Measurements from ENCODE around the gene ZBTB7C.

Gene ZBTB7C

DNA sequence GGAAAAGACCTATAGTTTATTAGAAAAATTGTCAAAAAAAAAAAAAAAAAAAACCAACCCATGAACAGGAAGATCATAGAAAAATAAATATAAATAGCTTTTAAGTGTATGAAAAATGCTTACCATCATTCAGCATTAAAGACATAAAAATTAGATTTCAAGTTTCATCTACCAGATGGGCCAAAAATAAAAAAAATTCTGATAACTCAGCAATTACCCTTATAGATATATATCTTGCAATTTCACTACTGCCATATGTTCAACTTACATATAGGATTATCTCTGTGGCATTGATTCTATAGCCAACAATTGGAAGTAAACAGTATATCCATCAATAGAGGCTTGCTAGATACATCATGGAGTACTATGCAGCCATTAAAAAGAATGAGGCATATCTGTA is 352.2 kb downstream of the ZBTB7C start:
- no peak for DNase-seq (ENCODE audit: low read depth)
- no peak overlapping the region for H3K4me3 ChIP-seq (ENCODE audit: low read depth, low read length)
- TF ChIP-seq CTCF (IDR thresholded peaks at IDR 0.05; ENCODE audit: low read depth, low read length, missing control alignments), result no peak

- DNase-seq (ENCODE audit: low read depth), result no peak
- no peak for TF ChIP-seq CTCF (IDR thresholded peaks at IDR 0.05; ENCODE audit: low read depth, low read length, missing control alignments)
- no peak overlapping the region for H3K4me3 ChIP-seq (ENCODE audit: low read depth, low read length)
These were observed 353.8 kb downstream of the ZBTB7C start for GRCh38 chr18:48055351-48055750.

DNA sequence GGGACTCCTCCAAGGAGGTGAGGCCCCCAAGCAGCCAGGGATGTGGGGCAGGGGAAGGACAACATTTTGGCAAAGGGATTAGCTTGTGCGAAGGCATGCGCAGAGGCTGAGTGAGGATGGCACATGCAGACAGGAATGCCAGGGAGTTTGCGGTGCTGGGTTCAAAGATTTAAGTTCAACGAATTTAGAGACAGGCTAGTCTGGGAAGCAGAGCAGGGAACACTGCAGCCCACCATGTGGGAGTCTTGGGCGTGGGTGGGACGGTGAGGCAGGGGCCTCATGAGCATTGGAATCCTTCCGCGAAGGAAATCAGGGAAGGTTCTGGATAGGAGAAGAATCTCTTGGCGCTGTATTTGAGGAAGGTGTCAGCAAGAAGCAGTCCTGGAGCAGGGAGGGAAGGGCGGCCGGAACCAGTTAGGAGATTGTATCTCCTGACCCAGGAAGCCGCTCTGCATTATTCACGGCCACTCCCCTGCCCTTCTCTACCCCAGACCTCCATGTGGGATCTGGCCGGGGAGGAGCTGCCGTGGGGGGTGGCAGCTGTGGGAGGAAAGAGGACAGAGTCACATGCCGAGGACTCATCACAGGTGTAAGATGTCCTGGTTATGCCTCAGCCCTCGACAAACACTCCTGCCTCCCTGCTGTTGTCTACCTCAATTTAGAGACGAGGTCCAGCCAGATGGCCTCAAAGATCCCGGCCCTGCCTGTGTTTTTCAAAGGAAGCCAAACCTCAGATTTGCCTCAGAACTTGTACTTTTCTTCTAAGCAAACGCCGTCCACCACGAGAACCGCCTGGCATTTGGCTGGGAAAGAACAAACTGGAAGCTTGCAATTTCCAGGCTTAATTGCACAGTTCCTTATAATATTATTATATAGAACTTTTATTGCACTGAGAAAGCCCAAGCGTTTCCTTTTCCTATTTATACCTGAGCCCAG is 355.0 kb downstream of the ZBTB7C start:
- TF ChIP-seq CTCF (IDR thresholded peaks at IDR 0.05; ENCODE audit: low read depth, low read length, missing control alignments), result no peak
- DNase-seq (ENCODE audit: low read depth), result no peak

DNA sequence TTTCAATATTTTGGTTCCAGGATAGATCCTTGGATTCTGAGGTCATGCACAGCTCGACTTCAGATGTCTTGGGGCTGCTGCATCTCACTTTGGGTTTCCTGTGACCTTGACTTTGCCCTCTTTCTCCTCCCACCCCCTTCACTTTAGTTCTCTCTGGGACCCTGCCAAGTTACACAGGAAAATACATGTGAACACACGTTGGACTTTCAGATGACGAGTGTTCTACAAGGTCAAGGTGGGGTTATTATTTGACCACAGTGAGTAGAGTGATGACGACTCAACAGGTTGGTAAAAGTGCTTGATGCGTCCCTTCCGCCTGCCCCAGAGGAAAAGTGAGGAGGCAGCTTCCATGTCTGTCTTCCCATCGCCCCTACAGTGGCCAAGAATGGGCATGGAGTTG is 356.3 kb downstream of the ZBTB7C start:
- no peak for DNase-seq (ENCODE audit: low read depth)
- TF ChIP-seq CTCF (IDR thresholded peaks at IDR 0.05; ENCODE audit: low read depth, low read length, missing control alignments), result no peak
- no peak overlapping the region for H3K4me3 ChIP-seq (ENCODE audit: low read depth, low read length)

More for the DNA sequence above, 355.0 kb downstream of the ZBTB7C start:
- no peak overlapping the region for H3K4me3 ChIP-seq (ENCODE audit: low read depth, low read length)

DNA sequence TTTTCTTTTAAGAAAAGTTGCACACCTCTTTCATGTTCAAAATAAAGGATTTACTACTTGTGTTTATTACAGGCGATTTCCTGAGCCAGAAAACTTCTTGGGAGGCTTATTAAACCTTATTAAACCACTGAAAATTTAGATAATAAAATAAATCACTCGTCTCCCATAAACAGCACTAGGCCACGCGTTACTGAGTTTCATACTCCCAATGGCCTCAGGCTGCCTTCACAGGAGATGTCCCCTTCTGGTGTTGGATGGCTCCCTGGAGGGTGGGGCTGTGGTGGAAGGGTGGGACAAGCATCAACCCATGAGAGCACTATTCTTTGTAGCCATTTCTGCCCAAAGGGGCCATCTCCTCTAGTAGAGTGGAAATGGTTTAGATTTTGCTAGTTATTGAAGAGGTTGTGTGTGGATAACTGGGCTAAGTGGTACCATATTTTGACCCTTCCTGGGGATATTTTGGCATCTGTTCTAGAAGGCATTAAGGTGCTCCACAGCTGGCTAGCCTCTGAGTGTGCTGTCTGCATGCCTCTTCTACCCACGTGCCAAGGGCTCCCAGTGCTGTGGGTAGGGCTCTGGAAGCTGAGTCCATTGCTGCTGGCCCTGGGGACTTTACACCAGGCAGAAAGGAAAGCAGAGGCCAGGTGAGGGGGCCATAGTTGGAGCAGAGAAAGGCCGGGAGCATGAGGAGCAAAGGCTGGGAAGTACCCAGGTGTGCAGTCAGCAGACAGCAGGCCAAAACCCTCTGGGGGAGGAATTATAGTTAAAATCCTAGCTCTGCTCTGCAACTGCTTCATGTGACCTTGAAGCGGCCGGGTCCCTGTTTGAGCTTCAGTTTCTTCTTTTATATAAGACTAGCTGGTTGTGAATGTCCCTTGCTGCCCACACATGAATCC is 357.0 kb downstream of the ZBTB7C start:
- TF ChIP-seq CTCF (IDR thresholded peaks at IDR 0.05; ENCODE audit: low read depth, low read length, missing control alignments), result no peak
- H3K4me3 ChIP-seq (ENCODE audit: low read depth, low read length), result no peak overlapping the region
- no peak for DNase-seq (ENCODE audit: low read depth)

GRCh38 chr18:48050176-48050575 is 359.0 kb downstream of the ZBTB7C start:
- DNase-seq (ENCODE audit: low read depth), result no peak
- H3K4me3 ChIP-seq (ENCODE audit: low read depth, low read length), result no peak overlapping the region
- TF ChIP-seq CTCF (IDR thresholded peaks at IDR 0.05; ENCODE audit: low read depth, low read length, missing control alignments), result no peak
